ENCODE results near the gene SH3BGR. TPM values are rescaled to one million over a fixed set of nuclear protein-coding genes. Genes with fewer than 3 reads are reported as not detected.

The SH3BGR gene
- total and polyA plus RNA-seq, 2 of the 4 experiments (the other 2 are of a cell fraction): 1.6 to 2.0 TPM

- Histone ChIP-seq H3K4me1 (ENCODE audit: control insufficient read depth, insufficient read depth, low read length) (no peaks in the 10 kb centered on the region), H3K27ac (ENCODE audit: insufficient read depth, low read length) (no peak overlapping the region), H2BK20ac (ENCODE audit: low read depth, low read length) (no peak overlapping the region), H3K56ac (ENCODE audit: extremely low read depth, insufficient read depth, low read length) (no peak overlapping the region), H3K23ac (ENCODE audit: low read depth, low read length) (no peak overlapping the region), H3K9ac (ENCODE audit: low read depth, low read length) (no peak overlapping the region), H3K79me1 (ENCODE audit: low read depth in 1 of 2, low read length in 2 of 2) (no peaks in the 10 kb centered on the region), H2BK120ac (ENCODE audit: low read depth, low read length) (no peak overlapping the region), H4K8ac (ENCODE audit: low read depth in 2 of 2, low read length in 2 of 2) (no peak overlapping the region), H3K27me3 (ENCODE audit: control insufficient read depth, insufficient read depth, low read length) (no peaks in the 10 kb centered on the region), H2BK15ac (ENCODE audit: low read depth, low read length) (no peak overlapping the region), H3K9me1 (ENCODE audit: insufficient read depth, low read length) (no peaks in the 10 kb centered on the region), H4K20me1 (ENCODE audit: insufficient read depth, low read length) (no peaks in the 10 kb centered on the region), H4K91ac (ENCODE audit: insufficient read depth, low read depth, low read length) (no peak overlapping the region), H2AK9ac (replicated peaks; ENCODE audit: low read depth, low read length, poor library complexity) (no peak overlapping the region), H2AFZ (replicated peaks; ENCODE audit: low read length, poor library complexity) (no peak overlapping the region), H3K9me3 (ENCODE audit: control insufficient read depth, insufficient read depth, low read length) (no peaks in the 10 kb centered on the region), H3K36me3 (ENCODE audit: control insufficient read depth, insufficient read depth, low read length) (no peaks in the 10 kb centered on the region), H3K14ac (replicated peaks; ENCODE audit: low read depth, low read length) (no peak overlapping the region), H3K18ac (ENCODE audit: low read depth, low read length) (no peak overlapping the region), H3K4me2 (ENCODE audit: low read depth, low read length) (no peak overlapping the region), H2BK5ac (ENCODE audit: low read depth, low read length, poor library complexity, severe bottlenecking) (no peak overlapping the region), H3K4me3 (ENCODE audit: insufficient read depth, low read depth, low read length) (no peak overlapping the region), H3K4ac (ENCODE audit: low read depth, low read length) (no peak overlapping the region), H4K5ac (ENCODE audit: low read depth, low read length) (no peak overlapping the region), H2AK5ac (ENCODE audit: low read depth, low read length) (no peak overlapping the region)
- BruUV-seq (replicated peaks): no TSS peak
- ATAC-seq (ENCODE audit: low read depth): no peak
- ChIA-PET CTCF (no interaction called here), POLR2A (ENCODE audit: unreplicated experiment) (interaction anchor here (0.6 kb wide), 1 partner anchor 18 kb away, joined by 3 read pairs; no protein-coding TSS in a partner anchor)
- in situ Hi-C loops (cut with MboI; ENCODE audit: low sequenced_read_pairs): no loop called here
- DNase-seq: no peak
- intact Hi-C loops (cut with micrococcal nuclease): no loop called here
- dilution Hi-C loops (cut with HindIII; ENCODE audit: low sequenced_read_pairs, unreplicated experiment): no loop called here
- TF ChIP-seq RCOR1 (IDR thresholded peaks at IDR 0.05; ENCODE audit: insufficient replicate concordance, low read length) (no peak), FOS (IDR thresholded peaks at IDR 0.05; ENCODE audit: low read depth, low read length) (no peak), MAZ (IDR thresholded peaks at IDR 0.05; ENCODE audit: borderline replicate concordance, low read depth, low read length) (no peak), MXI1 (IDR thresholded peaks at IDR 0.05; ENCODE audit: borderline replicate concordance, low read depth, low read length) (no peak), SMC3 (IDR thresholded peaks at IDR 0.05; ENCODE audit: low read depth, low read length) (no peak), MAFK (IDR thresholded peaks at IDR 0.05; ENCODE audit: low read depth, low read length) (no peak), CEBPB (IDR thresholded peaks at IDR 0.05; ENCODE audit: low read depth, low read length) (no peak), USF2 (IDR thresholded peaks at IDR 0.05; ENCODE audit: low read depth, low read length) (no peak), CHD1 (IDR thresholded peaks at IDR 0.05; ENCODE audit: low read depth, low read length) (no peak), ELK1 (IDR thresholded peaks at IDR 0.05; ENCODE audit: borderline replicate concordance, low read depth, low read length) (no peak), POLR2A (IDR thresholded peaks at IDR 0.05; ENCODE audit: low read depth, low read length) (no peak), RFX5 (IDR thresholded peaks at IDR 0.05; ENCODE audit: low read depth, low read length) (no peak), CTCF (conservative IDR thresholded peaks at IDR 0.05; ENCODE audit: low read depth, low read length) (no peak), NFE2L2 (IDR thresholded peaks at IDR 0.05; ENCODE audit: low read depth, low read length) (no peak), RAD21 (IDR thresholded peaks at IDR 0.05; ENCODE audit: low read length) (no peak)
These were observed 14.8 kb downstream of the SH3BGR start for GRCh38 chr21:39466584-39466983.

Data from IMR-90 (cell line).